H1 (cell line): Measurements from ENCODE around the gene CLEC16A. TPM values are rescaled to one million over a fixed set of nuclear protein-coding genes. Genes with fewer than 3 reads are reported as not detected.

Experiments used
- SAP30 ChIP-seq: fragments of 300-600 bp; sonication (generic); IDR thresholded peaks from 2 replicates; pipeline ENCODE4 v1.7.1; 2012; ENCODE audit warnings: low read length, moderate library complexity, mild to moderate bottlenecking, inconsistent platforms; ENCODE audit not compliant: insufficient read depth, insufficient replicate concordance
- SIN3A ChIP-seq, 2 experiments: IDR thresholded peaks in 1 of 2; conservative IDR thresholded peaks in 1 of 2; 2 replicates each; pipeline ENCODE4 v1.6.1; 2011 to 2012; ENCODE audit warnings: low read length in 2 of 2, improper control_type of control experiment in 1 of 2, low read depth in 1 of 2, mild to moderate bottlenecking in 1 of 2
- polyA plus RNA-seq, 7 experiments: library from polyadenylated mRNA; depleted of rRNA in 3 of 7; stranded (reverse) in 5 of 7; unstranded in 2 of 7; fragments of >200 nt in 5 of 7; fragments of 200-250 nt in 2 of 7; gene quantifications; 1 replicate in 5 of 7; 2 replicates in 1 of 7; 4 replicates in 1 of 7; pipeline versions ENCODE4 v1.2.1 to v1.2.3, GENCODE V29; 2011 to 2013; ENCODE audit warnings: missing spikeins in 2 of 7, mixed read lengths in 2 of 7
- total RNA-seq: library from RNA; stranded (reverse); fragmentation: NEBNext Ultra II Directional; extraction: Animal tissue kit (Norgen Biotek cat#: 25700); gene quantifications from 2 replicates; pipeline ENCODE4 v1.2.1, GENCODE V29; 2021

The CLEC16A gene
- total and polyA plus RNA-seq, 2 of the 8 experiments (the other 6 are each of a cell fraction or from before 2014, with no cell fraction given), result 7.6 to 19.3 TPM

- TF ChIP-seq SAP30 (no peak), SIN3A (conservative IDR thresholded peaks at IDR 0.05 in 1 of 2, IDR thresholded peaks at IDR 0.05 in 1 of 2; ENCODE audit: low read depth in 1 of 2, low read length in 2 of 2) (no peak)
Observed at GRCh38 chr16:11039726-11040125, 95.4 kb downstream of the CLEC16A start (continued).
